Esophagus squamous epithelium (tissue), 5 donors: ENCODE measurements around the gene RAB43. TPM values are rescaled to one million over a fixed set of nuclear protein-coding genes. Genes with fewer than 3 reads are reported as not detected.

Experiments
- DNase-seq: peaks from one replicate; lab custom pipeline; 2025; lab: John Stamatoyannopoulos, UW
- H3K27ac ChIP-seq, 4 donors: fragments of 200-600 bp; sonication (generic); one replicate each; pipeline ENCODE4 v1.5.1; 2016 to 2019; ENCODE audit warnings: mild to moderate bottlenecking in 1 of 4
- H3K27me3 ChIP-seq, 4 donors: fragments of 200-600 bp; sonication (generic); 1 replicate in 3 of 4; 2 replicates in 1 of 4; pipeline versions ENCODE4 v1.5.1 to v1.6.0; 2017 to 2021; ENCODE audit warnings: antibody characterized with exemption in 1 of 4
- H3K36me3 ChIP-seq, 3 donors: fragments of 200-600 bp; sonication (generic); one replicate each; pipeline ENCODE4 v1.5.1; 2016 to 2019
- H3K4me1 ChIP-seq, 3 donors: fragments of 200-600 bp; sonication (generic); one replicate each; pipeline ENCODE4 v1.5.1; 2017 to 2019
- H3K4me3 ChIP-seq, 4 donors: fragments of 200-600 bp; sonication (generic); 1 replicate in 3 of 4; 2 replicates in 1 of 4; pipeline ENCODE4 v1.5.1; 2016 to 2019; ENCODE audit warnings: mild to moderate bottlenecking in 2 of 4, moderate library complexity in 1 of 4
- H3K9me3 ChIP-seq, 3 donors: fragments of 200-600 bp; sonication (generic); one replicate each; pipeline ENCODE4 v1.5.1; 2016 to 2019
- CTCF ChIP-seq, 6 experiments: fragments of 450-650 bp in 4 of 6; fragments of 200-600 bp in 2 of 6; sonication (generic) in 2 of 6; IDR thresholded peaks; one replicate each; pipeline ENCODE4 v1.5.1; 2016 to 2019; ENCODE audit warnings: antibody characterized with exemption in 6 of 6, mild to moderate bottlenecking in 4 of 6, moderate library complexity in 4 of 6
- POLR2A ChIP-seq, 4 donors: fragments of 450-650 bp; IDR thresholded peaks; one replicate each; pipeline ENCODE4 v1.6.1; 2017; ENCODE audit warnings: antibody characterized with exemption in 4 of 4, mild to moderate bottlenecking in 4 of 4, moderate library complexity in 3 of 4
- WGBS, 2 donors: methylation state at CpG; one replicate each; pipeline ENCODE4 v1.1.5; 2018; 5-methylcytosine and 5-hydroxymethylcytosine counted together
- intact Hi-C: fragments of 100-400 bp; cut with DNase I; formaldehyde crosslinking; loops from one replicate; pipeline ENCODE4 v1.15.0; 2022
- total RNA-seq, 4 donors: library from RNA; depleted of rRNA; stranded (reverse); fragments of >200 nt; gene quantifications; one replicate each; pipeline ENCODE4 v1.1.0, GENCODE V29; 2016
- donor health status: DM: yes; HTN: yes; CAD: no.

Gene RAB43
- total RNA-seq, 4 donors from 2014 or later, result 4.6 to 11.1 (median 7.9) TPM

DNA sequence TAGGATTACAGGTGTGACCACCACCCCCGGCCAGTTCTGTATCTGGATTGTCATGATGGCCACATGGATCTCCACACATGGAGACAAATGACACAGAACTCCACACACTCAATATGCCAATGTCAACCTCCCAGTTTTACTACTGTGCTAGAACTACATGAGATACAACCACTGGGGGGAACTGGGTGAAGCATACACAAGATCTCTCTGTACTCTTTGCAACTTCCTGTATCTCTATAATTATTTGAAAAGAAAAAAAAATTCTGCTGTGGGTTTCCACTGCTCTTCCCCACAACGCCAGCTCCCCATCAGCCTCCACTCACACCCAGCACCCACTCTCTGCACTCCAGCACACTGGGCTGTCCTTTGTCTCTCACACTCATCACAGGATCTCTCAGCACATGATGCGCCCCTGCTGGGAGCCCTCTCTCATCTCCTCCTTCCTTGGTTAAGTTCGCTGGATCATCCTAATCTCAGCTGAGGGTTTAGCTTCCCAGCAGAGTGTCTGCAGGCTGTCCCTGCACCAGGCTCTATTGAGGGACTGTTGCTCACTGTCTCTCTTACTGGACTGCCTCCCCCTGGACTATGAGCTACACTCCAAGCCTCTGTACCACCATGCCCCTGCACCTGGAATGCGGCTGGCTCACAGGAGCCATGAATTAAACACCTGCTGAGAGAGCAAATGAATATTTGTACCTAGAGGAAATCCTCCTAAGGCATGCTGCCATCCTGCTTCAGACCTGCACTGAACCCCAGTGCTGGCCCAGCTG is 10.7 kb upstream of the RAB43 start:
- no peaks in the 10 kb centered on the region for H3K27me3 ChIP-seq
- H3K4me1 ChIP-seq, result no peaks in the 10 kb centered on the region
- no peak for TF ChIP-seq CTCF (IDR thresholded peaks at IDR 0.05)
- TF ChIP-seq POLR2A (IDR thresholded peaks at IDR 0.05), result no peak
- H3K9me3 ChIP-seq, result no peaks in the 10 kb centered on the region
- H3K36me3 ChIP-seq, result peaks cover 40 to 100% (median 57%) of the 10 kb centered on the region in 3 donors
- no peak for DNase-seq
- intact Hi-C loops, result no loop called here
- H3K4me3 ChIP-seq, result no peak overlapping the region
- WGBS, 2 donors, result 81 to 88% methylated on average over 4 to 5 of the region's 5 CpGs
- H3K27ac ChIP-seq, result no peak overlapping the region

GRCh38 chr3:129131465-129132088 is 10.0 kb upstream of the RAB43 start:
- H3K27ac ChIP-seq, result no peak overlapping the region
- TF ChIP-seq POLR2A (IDR thresholded peaks at IDR 0.05), result no peak
- no peak for TF ChIP-seq CTCF (IDR thresholded peaks at IDR 0.05)
- DNase-seq, result no peak
- peaks cover 40 to 100% (median 56%) of the 10 kb centered on the region in 3 donors for H3K36me3 ChIP-seq
- WGBS, 2 donors, result 65 to 77% methylated on average over 2 of the region's 2 CpGs
- intact Hi-C loops, result no loop called here
- no peaks in the 10 kb centered on the region for H3K9me3 ChIP-seq
- no peak overlapping the region for H3K4me3 ChIP-seq
- H3K27me3 ChIP-seq, result no peaks in the 10 kb centered on the region
- H3K4me1 ChIP-seq, result no peaks in the 10 kb centered on the region

DNA sequence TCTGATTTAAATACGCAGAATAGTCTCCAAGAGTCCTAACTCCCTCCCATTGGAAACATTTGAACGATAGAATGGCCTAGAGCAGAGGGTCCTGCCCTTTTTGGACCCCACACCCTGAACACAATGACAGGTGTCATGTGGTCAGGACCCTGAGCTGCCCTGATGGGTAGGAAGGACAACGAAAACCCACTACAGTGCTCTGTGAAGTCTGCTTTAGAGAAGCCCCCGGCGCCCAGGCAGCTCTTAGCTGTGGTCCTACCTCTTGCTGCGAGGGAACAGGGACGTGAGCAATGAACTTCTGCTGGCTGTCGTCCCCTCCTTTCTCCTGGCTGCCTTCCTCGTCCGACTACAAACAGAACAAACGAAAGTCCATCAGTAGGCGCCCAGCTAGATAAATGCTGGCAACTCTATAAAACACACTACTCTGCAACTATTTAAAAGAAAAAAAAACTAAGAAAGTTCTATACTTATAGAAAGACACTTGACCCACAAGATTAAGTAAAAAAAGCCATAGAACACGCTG is 8.7 kb upstream of the RAB43 start:
- TF ChIP-seq CTCF (IDR thresholded peaks at IDR 0.05) (no peak), POLR2A (IDR thresholded peaks at IDR 0.05) (no peak)
- DNase-seq, result no peak
- intact Hi-C loops, result no loop called here
- Histone ChIP-seq H3K9me3 (no peaks in the 10 kb centered on the region), H3K36me3 (peaks cover 40 to 88% (median 52%) of the 10 kb centered on the region in 3 donors), H3K27me3 (no peaks in the 10 kb centered on the region), H3K27ac (no peak overlapping the region), H3K4me1 (no peaks in the 10 kb centered on the region), H3K4me3 (no peak overlapping the region)
- WGBS, 2 donors, result 86 to 91% methylated on average over 6 to 11 of the region's 13 CpGs

GRCh38 chr3:129128357-129129155 is 7.0 kb upstream of the RAB43 start:
- no peak for DNase-seq
- intact Hi-C loops, result no loop called here
- no peak overlapping the region for H3K27ac ChIP-seq
- H3K9me3 ChIP-seq, result no peaks in the 10 kb centered on the region
- H3K36me3 ChIP-seq, result peaks cover 26 to 70% (median 43%) of the 10 kb centered on the region in 3 donors
- H3K4me1 ChIP-seq, result peaks cover 0 to 2% (median 0%) of the 10 kb centered on the region in 3 donors
- H3K27me3 ChIP-seq, result no peaks in the 10 kb centered on the region
- no peak overlapping the region for H3K4me3 ChIP-seq
- TF ChIP-seq CTCF (IDR thresholded peaks at IDR 0.05) (no peak), POLR2A (IDR thresholded peaks at IDR 0.05) (no peak)
- 87 to 96% methylated on average over 3 to 11 of the region's 16 CpGs for WGBS, 2 donors
